Inferior parietal cortex (tissue), 1 donor: ENCODE results near the gene PSMF1.
"Not testable (repeated sequence)": the region's sequence is repeated elsewhere in the genome, so short reads cannot be mapped to it uniquely, and the experiment has no call there.

ENCODE experiments used
- DNase-seq: peaks from one replicate; pipeline ENCODE4 v3.0.0-alpha.2; 2016; ENCODE audit errors: extremely low spot score

The PSMF1 gene

GRCh38 chr20:1215386-1216170 lies 97.2 kb downstream of the PSMF1 start:
- no peak for DNase-seq

DNA sequence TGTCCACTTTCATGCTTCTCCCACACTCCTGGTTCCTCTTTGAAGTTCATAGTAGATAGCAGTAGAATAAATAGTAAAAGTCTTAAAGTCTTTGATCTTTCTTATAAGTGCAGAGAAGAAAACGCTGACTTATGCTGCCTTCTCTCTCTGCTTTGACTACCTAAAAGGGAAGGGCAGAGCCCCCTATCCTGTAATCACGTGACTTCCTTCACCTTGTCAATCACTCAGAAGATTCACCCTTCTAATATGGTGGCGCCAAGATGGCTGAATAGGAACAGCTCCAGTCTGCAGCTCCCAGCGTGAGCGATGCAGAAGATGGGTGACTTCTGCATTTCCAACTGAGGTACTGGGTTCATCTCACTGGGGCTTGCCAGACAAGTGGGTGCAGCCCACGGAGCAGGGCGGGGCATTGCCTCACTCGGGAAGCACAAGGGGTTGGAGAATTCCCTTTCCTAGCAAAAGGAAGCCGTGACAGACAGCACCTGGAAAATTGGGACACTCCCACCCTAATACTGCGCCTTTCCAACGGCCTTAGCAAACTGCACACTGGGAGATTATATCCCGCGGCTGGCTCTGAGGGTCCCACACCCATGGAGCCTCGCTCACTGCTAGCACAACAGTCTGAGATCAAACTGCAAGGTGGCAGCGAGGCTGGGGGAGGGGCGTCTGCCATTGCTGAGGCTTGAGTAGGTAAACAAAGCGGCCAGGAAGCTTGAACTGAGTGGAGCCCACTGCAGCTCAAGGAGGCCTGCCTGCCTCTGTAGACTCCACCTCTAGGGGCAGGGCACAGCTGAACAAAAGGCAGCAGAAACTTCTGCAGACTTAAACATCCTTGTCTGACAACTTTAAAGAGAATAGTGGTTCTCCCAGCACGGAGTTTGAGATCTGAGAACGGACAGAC lies 98.4 kb downstream of the PSMF1 start:
- DNase-seq = not testable (repeated sequence)
